GM21825 (cell line): ENCODE measurements around the gene BCAM.
"Not testable (repeated sequence)": the region's sequence is repeated elsewhere in the genome, so short reads cannot be mapped to it uniquely, and the experiment has no call there.

Source experiments
- ATAC-seq: cut with Tn5 transposase; IDR thresholded peaks from one replicate; pipeline ENCODE4 v1.9.1; 2021; ENCODE audit warnings: mild to moderate bottlenecking, moderate library complexity; ENCODE audit not compliant: unreplicated experiment

The BCAM gene

DNA sequence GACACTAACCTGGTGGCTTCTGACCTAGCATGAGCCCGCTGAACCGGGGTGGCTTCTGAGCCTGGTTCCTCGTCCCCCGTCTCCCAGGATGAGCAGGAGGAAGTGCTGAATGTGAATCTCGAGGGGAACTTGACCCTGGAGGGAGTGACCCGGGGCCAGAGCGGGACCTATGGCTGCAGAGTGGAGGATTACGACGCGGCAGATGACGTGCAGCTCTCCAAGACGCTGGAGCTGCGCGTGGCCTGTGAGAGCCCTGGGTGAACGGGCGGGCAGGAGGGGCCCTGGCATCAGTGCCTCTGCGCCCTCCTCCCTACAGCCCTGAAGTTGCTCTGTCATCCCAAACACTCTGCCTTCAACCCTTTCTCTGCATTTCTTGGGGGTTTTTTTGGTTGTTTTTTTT, 5.6 kb downstream of the BCAM start:
- no peak for ATAC-seq

- ATAC-seq: no peak
Measured at GRCh38 chr19:44816301-44816700, 7.4 kb downstream of the BCAM start.

DNA sequence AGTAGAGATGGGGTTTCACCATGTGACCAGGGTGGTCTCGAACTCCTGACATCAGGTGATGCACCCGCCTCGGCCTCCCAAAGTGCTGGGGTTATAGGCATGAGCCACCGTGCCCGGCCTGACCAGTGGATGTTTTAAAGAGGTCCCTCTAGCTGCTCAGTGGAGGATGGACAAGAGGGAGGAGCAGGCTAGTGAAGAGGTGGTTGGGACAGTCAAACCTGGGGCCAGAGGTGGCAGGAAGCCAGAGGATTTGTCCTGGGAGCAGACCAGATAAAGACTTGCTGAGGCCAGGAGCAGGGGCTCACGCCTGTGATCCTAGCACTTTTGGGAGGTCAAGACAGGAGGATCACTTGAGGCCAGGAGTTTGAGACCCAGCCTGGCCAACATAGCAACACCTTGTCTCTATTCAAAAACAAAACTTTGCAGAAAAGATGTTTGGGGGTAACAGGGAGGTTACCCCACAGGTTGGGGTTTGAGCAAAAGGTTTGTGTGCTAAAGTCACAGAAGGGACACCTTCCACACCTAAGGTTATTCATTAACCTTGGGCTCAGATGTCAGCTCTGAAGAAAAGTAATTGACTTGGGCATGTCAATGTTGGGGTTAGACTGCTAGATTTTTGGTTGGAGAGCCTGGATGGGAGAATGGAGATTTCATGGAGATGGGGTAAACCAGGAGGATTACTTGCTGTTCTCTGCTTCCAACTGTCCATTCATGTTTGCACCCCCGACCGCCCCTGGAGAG, 9.0 kb downstream of the BCAM start:
- ATAC-seq: no peak

DNA sequence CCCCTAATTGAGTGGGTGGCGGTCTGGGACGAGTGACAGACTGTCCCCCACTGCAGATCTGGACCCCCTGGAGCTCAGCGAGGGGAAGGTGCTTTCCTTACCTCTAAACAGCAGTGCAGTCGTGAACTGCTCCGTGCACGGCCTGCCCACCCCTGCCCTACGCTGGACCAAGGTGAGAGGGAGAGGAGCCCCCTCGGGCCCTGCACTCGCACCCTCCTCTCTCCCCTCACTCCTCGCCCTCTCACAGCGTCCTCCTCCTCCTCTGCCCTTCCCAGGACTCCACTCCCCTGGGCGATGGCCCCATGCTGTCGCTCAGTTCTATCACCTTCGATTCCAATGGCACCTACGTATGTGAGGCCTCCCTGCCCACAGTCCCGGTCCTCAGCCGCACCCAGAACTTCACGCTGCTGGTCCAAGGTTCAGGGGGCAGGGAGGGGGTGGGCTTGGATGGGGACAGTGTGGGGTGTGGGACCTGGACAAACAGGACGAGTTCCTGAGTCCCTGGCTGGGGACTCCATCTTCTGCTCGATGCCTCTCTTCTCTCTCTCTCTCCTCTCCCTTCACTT, 9.6 kb downstream of the BCAM start:
- ATAC-seq: no peak

DNA sequence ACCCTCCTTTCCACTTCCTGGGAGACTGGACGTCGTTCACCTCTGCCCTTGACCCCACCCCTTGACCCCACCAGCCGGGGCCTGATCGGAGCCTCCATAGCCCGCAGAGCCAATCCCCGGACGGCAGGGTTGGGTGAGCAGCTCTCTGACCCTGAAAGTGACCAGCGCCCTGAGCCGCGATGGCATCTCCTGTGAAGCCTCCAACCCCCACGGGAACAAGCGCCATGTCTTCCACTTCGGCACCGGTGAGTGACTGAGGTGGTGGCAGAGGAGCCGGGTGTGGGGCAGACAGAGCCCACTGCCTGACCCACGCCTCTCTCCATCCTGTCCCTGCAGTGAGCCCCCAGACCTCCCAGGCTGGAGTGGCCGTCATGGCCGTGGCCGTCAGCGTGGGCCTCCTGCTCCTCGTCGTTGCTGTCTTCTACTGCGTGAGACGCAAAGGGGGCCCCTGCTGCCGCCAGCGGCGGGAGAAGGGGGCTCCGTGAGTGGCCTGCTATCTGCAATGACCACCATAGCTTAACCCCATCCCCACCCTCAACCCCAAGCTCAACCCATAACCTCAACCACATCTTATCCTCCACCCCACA, 10.4 kb downstream of the BCAM start:
- no peak for ATAC-seq

DNA sequence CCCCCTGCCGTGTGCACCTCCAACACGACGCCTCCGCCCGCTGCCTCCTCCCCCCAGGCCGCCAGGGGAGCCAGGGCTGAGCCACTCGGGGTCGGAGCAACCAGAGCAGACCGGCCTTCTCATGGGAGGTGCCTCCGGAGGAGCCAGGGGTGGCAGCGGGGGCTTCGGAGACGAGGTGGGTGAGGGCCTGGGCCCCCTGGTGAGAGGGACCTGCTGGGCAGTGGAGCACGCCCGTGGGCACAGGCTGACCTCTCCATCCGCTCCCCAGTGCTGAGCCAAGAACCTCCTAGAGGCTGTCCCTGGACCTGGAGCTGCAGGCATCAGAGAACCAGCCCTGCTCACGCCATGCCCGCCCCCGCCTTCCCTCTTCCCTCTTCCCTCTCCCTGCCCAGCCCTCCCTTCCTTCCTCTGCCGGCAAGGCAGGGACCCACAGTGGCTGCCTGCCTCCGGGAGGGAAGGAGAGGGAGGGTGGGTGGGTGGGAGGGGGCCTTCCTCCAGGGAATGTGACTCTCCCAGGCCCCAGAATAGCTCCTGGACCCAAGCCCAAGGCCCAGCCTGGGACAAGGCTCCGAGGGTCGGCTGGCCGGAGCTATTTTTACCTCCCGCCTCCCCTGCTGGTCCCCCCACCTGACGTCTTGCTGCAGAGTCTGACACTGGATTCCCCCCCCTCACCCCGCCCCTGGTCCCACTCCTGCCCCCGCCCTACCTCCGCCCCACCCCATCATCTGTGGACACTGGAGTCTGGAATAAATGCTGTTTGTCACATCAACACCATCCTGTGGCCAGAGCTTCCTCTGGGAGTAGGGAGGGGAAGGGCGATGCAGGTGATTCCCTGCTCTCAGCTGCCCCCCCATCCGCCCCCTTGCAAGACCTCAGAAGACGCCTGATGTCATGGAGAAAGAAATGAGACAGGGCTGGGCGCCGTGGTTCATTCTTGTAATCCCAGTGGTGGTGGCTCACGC, 12.0 kb downstream of the BCAM start:
- no peak for ATAC-seq

- ATAC-seq: no peak
Measured at GRCh38 chr19:44822177-44822576, 13.3 kb downstream of the BCAM start.

- no peak for ATAC-seq
Measured at GRCh38 chr19:44822670-44823372, 13.9 kb downstream of the BCAM start.

GRCh38 chr19:44823373-44823698, 14.4 kb downstream of the BCAM start:
- ATAC-seq: no peak

- no peak for ATAC-seq
Measured at GRCh38 chr19:44824761-44825160, 15.9 kb downstream of the BCAM start.

- ATAC-seq: not testable (repeated sequence)
Measured at GRCh38 chr19:44832875-44833274, 24.0 kb downstream of the BCAM start.

- not testable (repeated sequence) for ATAC-seq
Measured at GRCh38 chr19:44834399-44834798, 25.5 kb downstream of the BCAM start.

GRCh38 chr19:44839276-44839675, 30.4 kb downstream of the BCAM start:
- ATAC-seq: no peak

DNA sequence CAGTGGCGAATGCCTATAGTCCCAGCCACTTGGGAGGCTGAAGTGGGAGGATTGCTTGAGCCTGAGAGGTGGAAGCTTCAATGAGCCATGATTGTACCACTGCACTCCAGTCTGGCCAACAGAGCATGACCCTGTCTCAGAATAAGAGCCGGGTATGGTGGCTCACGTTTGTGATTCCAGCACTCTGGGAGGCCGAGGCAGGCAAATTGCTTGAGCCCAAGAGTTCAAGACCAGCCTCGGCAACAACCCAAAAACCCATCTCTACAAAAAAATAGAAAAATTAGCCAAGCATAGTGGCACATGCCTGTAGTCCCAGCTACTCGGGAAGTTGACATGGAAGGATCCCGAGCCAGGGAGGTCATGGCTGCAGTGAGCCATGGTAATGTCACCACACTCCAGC, 31.9 kb downstream of the BCAM start:
- ATAC-seq: no peak

- ATAC-seq: no peak
Measured at GRCh38 chr19:44841231-44841630, 32.3 kb downstream of the BCAM start.

DNA sequence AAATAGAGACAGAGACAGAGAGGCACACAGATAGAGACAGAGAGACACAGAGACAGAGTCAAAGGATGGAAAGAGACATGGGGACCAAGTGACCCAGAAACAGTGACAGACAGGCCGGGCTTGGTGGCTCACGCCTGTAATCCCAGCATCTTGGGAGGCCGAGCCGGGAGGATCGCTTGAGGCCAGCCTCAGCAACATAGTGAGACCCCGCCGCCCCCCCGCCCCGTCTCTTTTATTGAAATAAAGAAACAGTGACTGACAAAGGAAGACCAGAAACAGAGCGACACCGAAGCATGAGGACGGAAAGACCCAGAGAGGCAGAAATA, 36.3 kb downstream of the BCAM start:
- ATAC-seq: no peak

DNA sequence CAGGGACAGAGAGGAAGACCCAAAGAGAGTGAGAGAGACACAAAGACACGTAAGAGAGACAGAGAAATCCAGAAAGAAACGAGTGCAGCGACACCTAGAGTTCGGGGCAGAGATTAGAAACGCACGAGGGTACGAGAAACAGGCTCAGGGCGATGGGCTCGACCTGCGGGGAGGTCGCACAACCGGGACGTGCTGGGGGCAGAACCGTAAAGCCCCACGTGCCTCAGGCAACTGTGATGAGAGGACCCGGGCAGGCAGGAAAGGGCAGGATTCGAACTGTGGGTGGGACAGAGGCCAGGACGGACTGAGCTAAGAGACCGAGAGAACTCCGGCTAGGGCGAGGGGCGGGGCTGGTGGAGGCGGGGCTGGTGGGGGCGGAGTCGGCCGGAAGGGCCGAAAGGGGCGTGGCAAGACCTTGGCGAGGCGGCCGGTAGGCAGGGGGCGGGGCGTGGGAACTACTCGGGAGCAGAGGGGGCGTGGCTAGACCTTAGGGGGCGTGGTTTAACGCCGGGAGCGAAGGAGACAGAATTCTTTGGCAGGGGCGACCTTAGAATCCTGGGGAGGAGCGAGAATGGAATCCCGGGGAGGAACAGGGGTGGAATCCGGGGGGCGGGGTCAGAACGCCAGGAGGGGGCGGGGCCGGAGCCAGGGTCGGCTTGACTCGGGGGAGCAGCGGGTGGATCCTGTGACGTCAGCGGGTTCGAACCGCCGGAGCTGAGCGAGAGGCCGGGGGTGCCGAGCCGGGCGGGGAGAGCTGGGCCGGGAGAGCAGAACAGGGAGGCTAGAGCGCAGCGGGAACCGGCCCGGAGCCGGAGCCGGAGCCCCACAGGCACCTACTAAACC, 36.9 kb downstream of the BCAM start, which contains the start of gene NECTIN2:
TSS of gene NECTIN2 (plus strand) at position 686 of the 843 bp plus-strand sequence. CDS start 229 bp downstream, outside the sequence.
- no peak for ATAC-seq

DNA sequence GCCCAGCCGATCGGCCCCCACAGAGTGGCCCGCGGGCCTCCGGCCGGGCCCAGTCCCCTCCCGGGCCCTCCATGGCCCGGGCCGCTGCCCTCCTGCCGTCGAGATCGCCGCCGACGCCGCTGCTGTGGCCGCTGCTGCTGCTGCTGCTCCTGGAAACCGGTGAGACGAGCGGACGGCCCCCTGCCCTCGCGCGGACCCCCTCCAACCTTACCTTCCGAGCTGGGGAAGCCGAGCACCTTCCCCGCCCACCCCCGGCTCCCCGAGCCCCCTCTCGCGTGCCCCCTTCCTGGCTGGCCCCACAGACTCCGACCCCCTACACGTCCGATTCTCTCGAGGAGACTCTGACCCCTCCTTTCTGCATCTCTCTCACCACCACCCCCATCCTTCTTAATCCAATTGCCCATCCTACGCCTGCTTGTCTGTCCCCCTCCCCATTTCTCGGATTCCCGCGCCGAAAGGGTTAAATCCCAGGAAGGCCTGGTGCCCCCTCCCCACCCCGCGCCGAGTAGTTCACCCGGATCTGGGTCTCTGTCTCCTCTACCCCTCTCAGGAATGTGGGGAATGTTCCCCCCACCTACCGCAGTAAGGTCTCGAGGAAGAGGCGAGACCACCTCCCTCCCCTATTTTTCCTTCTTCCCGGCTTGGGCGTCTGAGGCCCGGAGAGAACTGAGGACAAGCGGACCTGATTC, 37.7 kb downstream of the BCAM start:
- ATAC-seq: no peak
